NB4 (cell line): ENCODE results near the gene PRKAB1.

Experiments used
- DNase-seq: peaks from one replicate; pipeline ENCODE4 v3.0.0; 2010; ENCODE audit warnings: low read depth
- H3K4me3 ChIP-seq: one replicate; pipeline ENCODE4 v1.5.1; 2011; ENCODE audit warnings: mild to moderate bottlenecking, low read depth, low read length, moderate library complexity
- CTCF ChIP-seq: IDR thresholded peaks from one replicate; pipeline ENCODE4 v1.5.1; 2012; ENCODE audit warnings: low read depth, low read length
- MAX ChIP-seq: IDR thresholded peaks from 2 replicates; pipeline ENCODE4 v1.6.1; 2011; ENCODE audit warnings: low read depth, low read length
- MYC ChIP-seq: IDR thresholded peaks from 2 replicates; pipeline ENCODE4 v1.6.1; 2011; ENCODE audit warnings: low read depth, low read length
- POLR2A ChIP-seq: IDR thresholded peaks from 2 replicates; pipeline ENCODE4 v1.6.1; 2011; ENCODE audit warnings: mild to moderate bottlenecking; ENCODE audit not compliant: insufficient read length; ENCODE audit errors: extremely low read depth

Gene PRKAB1

DNA sequence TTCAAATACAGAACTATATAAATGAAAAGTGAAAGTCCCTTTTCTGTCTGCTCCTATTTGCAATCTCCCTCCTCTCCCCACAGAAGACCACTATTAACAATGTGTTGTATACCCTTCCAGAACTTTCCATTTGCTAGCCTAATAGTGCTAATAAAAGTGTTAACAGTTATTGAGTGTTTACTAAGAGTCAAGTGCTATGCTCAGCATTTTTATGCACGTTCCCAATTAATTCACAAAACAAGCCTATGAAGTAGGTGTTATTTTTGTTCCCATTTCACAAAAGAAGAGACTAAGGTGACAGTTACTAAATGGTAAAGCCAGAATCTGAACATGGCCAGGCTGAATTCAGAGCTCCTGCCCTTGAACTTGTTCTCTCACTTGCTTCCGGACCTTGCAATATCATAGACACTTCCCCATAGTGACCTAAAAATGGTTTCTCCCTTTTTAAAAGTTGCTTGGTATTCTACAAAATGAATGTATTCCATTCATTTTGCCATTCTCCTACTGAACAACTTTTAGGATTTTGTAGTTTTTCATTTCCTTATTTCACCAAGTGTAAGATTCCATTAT is 1.6 kb upstream of the PRKAB1 start:
- peak; percentile 34 for DNase-seq
- TF ChIP-seq MAX: no peak
- no peak for TF ChIP-seq MYC
- no peak for TF ChIP-seq CTCF
- no peak for TF ChIP-seq POLR2A
- peak overlapping the region; percentile 70 for H3K4me3 ChIP-seq

- peak; percentile 49 for DNase-seq
- TF ChIP-seq CTCF: no peak
- TF ChIP-seq POLR2A: no peak
- TF ChIP-seq MYC: no peak
- TF ChIP-seq MAX: no peak; the same call in 1 of the 2 replicates
Measured at GRCh38 chr12:119666900-119667576, 895 bp upstream of the PRKAB1 start.

GRCh38 chr12:119668324-119668841 is 450 bp downstream of the PRKAB1 start:
- DNase-seq: no peak
- H3K4me3 ChIP-seq: peak overlapping the region; percentile 91
- TF ChIP-seq POLR2A (no peak), MYC (no peak), MAX (no peak; the same call in 1 of the 2 replicates), CTCF (no peak)

More at GRCh38 chr12:119666900-119667576, 895 bp upstream of the PRKAB1 start:
- H3K4me3 ChIP-seq: peak overlapping the region; percentile 70

- DNase-seq: no peak
- peak overlapping the region; percentile 45 for H3K4me3 ChIP-seq
- no peak for TF ChIP-seq MAX
- no peak for TF ChIP-seq CTCF
- TF ChIP-seq MYC: no peak
- TF ChIP-seq POLR2A: no peak
Measured at GRCh38 chr12:119669744-119670472, 2.0 kb downstream of the PRKAB1 start.

- no peak overlapping the region for H3K4me3 ChIP-seq
- no peak for DNase-seq
- TF ChIP-seq POLR2A (no peak), CTCF (no peak), MYC (no peak), MAX (no peak)
Measured at GRCh38 chr12:119671070-119671469, 3.1 kb downstream of the PRKAB1 start.
